Liver (tissue), 3 donors: ENCODE measurements around the gene PPP4R2.

Experiments
- ATF3 ChIP-seq: IDR thresholded peaks from 2 replicates; pipeline ENCODE4 v1.6.1; 2016; ENCODE audit warnings: antibody characterized with exemption
- CTCF ChIP-seq: fragments of 150-350 bp; IDR thresholded peaks from 2 replicates; pipeline ENCODE4 v1.5.1; 2017; ENCODE audit warnings: improper control_type of control experiment, low read depth, low read length; ENCODE audit not compliant: missing input control
- HNF4A ChIP-seq, 2 donors: conservative IDR thresholded peaks; 2 replicates each; pipeline ENCODE4 v1.6.1; 2016; ENCODE audit warnings: antibody characterized with exemption in 2 of 2, mild to moderate bottlenecking in 2 of 2
- JUND ChIP-seq, 2 donors: IDR thresholded peaks; 2 replicates each; pipeline ENCODE4 v1.6.1; 2016; ENCODE audit warnings: antibody characterized with exemption in 2 of 2
- REST ChIP-seq: IDR thresholded peaks from 2 replicates; pipeline ENCODE4 v1.6.1; 2016; ENCODE audit warnings: antibody characterized with exemption, mild to moderate bottlenecking
- RXRA ChIP-seq, 2 donors: IDR thresholded peaks; 2 replicates each; pipeline ENCODE4 v1.6.1; 2017 to 2018; ENCODE audit warnings: antibody characterized with exemption in 2 of 2, mild to moderate bottlenecking in 1 of 2
- SP1 ChIP-seq: IDR thresholded peaks from 2 replicates; pipeline ENCODE4 v1.6.1; 2018; ENCODE audit warnings: antibody characterized with exemption, mild to moderate bottlenecking
- ZBTB33 ChIP-seq: IDR thresholded peaks from 2 replicates; pipeline ENCODE4 v1.6.1; 2016; ENCODE audit warnings: antibody characterized with exemption
- donor health status: healthy.
- donor health status: healthy.

- TF ChIP-seq REST (no peak), ATF3 (no peak), SP1 (no peak), CTCF (no peak), HNF4A (conservative IDR thresholded peaks at IDR 0.05) (no peak), RXRA (IDR thresholded peaks at IDR 0.05) (no peak), JUND (IDR thresholded peaks at IDR 0.05) (no peak), ZBTB33 (no peak)
Observed at GRCh38 chr3:73101881-73102280, 105.3 kb downstream of the PPP4R2 start.
